ENCODE results near the gene ACP4. TPM values are rescaled to one million over a fixed set of nuclear protein-coding genes. Genes with fewer than 3 reads are reported as not detected.
A peak's percentile ranks its signal among the peaks of the same experiment; 100 is the strongest.

ACP4 gene
- total and polyA plus RNA-seq, 2 of the 13 experiments (the other 11 are each of a cell fraction or from before 2014, with no cell fraction given) = 0.08 TPM; not detected in 1

DNA sequence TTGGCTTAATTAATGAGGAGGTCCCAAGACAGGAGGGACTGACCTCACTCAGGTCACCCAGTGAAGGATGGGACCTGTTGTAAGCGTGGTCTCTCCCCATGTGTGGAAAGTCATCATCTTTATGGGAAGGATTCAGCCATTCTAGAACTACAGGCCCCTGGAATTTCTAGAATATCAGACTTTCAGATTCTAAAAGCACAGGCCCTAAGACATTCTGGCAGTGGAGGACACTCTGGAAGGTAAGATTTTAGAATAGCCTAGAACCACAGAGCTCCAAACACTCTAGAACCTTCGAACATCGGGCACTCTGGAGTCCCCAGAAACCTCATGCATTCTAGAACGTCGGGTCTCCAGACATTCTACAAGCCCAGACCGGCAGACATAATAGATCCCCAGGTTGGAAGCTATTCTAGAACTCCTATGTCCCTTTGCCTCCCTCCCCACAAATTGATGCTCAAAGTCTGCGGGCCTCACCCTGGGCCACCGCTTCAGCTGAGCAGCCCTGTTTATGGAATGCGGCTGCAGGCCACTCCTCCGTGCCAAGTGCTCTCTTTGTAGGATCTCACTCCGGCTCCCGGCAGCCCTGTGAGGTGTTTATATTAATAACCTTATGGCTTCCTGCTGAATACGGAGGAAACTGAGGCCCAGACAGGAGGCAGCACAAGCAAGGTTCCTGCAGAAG lies 45.0 kb downstream of the ACP4 start:
- H3K36me3 ChIP-seq (replicated peaks in 1 of 2; ENCODE audit: control insufficient read depth in 1 of 2, insufficient read depth in 2 of 2, low read length in 2 of 2) = no peaks in the 10 kb centered on the region
- peak overlapping the region; percentile 47 for H3K9ac ChIP-seq (ENCODE audit: insufficient read depth, low read depth, low read length)
- in situ Hi-C loops (cut with HindIII; ENCODE audit: extremely low pct_ligation_motif_present, low pct_unique_long_range_greater_than_20kb) (no loop called here), intact Hi-C loops (cut with micrococcal nuclease; ENCODE audit: unreplicated experiment) (no loop called here)
- ChIA-PET CTCF (ENCODE audit: low intra/inter-chr PET ratio, low total read pairs) (no interaction called here), POLR2A (interaction anchor here (1.6 kb wide), 1 partner anchor 31 kb away, joined by 6 read pairs; no protein-coding TSS in a partner anchor)
- 0 out of 2 replicates have a peak, but pooled peaks have one; percentile 8 for TF ChIP-seq PAX8 (CRISPR knock-in tag; IDR thresholded peaks at IDR 0.05; ENCODE audit: borderline replicate concordance)
- TF ChIP-seq, protein P1, sequence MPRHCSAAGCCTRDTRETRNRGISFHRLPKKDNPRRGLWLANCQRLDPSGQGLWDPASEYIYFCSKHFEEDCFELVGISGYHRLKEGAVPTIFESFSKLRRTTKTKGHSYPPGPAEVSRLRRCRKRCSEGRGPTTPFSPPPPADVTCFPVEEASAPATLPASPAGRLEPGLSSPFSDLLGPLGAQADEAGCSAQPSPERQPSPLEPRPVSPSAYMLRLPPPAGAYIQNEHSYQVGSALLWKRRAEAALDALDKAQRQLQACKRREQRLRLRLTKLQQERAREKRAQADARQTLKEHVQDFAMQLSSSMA (CRISPR knock-in tag; IDR thresholded peaks at IDR 0.05) = no peak
- TF ChIP-seq ZNF776 (CRISPR knock-in tag; IDR thresholded peaks at IDR 0.05) = 0 out of 2 replicates have a peak, but pooled peaks have one; percentile 8
- no peak overlapping the region for H3K27ac ChIP-seq (ENCODE audit: extremely low read length, insufficient read depth, low read length)
- ATAC-seq = peak; percentile 29
- 36% methylated on average over 13 of the region's 13 CpGs for WGBS (ENCODE audit: low lambda C conversion rate)
- H3K4me1 ChIP-seq (ENCODE audit: insufficient read depth, low read length) = peaks cover 17% of the 10 kb centered on the region
- H3K27me3 ChIP-seq (ENCODE audit: control insufficient read depth in 1 of 2, insufficient read depth in 2 of 2, low read length in 2 of 2) = peaks cover 0 to 40% of the 10 kb centered on the region in 2 experiments; a peak in 2 of 5 replicates
- H3K79me2 ChIP-seq (ENCODE audit: insufficient read depth, low read length) = no peaks in the 10 kb centered on the region
- peak overlapping the region; percentile 77 for H3K4me2 ChIP-seq (ENCODE audit: low read depth, low read length)
- H3K9me3 ChIP-seq (ENCODE audit: low read length) = no peaks in the 10 kb centered on the region
- no peak for FAIRE-seq
- BruUV-seq (replicated peaks) = no TSS peak
- no peaks in the 10 kb centered on the region for H4K20me1 ChIP-seq (ENCODE audit: insufficient read depth, low read length)
- no peak for DNase-seq (ENCODE audit: low spot score)
- peak overlapping the region; percentile 47 to 80 (median 70); a peak in 5 of 6 replicates for H3K4me3 ChIP-seq (replicated peaks in 1 of 3; ENCODE audit: insufficient read depth in 1 of 3, low read depth in 2 of 3, low read length in 3 of 3)
- H2AFZ ChIP-seq (ENCODE audit: low read length) = no peak overlapping the region

DNA sequence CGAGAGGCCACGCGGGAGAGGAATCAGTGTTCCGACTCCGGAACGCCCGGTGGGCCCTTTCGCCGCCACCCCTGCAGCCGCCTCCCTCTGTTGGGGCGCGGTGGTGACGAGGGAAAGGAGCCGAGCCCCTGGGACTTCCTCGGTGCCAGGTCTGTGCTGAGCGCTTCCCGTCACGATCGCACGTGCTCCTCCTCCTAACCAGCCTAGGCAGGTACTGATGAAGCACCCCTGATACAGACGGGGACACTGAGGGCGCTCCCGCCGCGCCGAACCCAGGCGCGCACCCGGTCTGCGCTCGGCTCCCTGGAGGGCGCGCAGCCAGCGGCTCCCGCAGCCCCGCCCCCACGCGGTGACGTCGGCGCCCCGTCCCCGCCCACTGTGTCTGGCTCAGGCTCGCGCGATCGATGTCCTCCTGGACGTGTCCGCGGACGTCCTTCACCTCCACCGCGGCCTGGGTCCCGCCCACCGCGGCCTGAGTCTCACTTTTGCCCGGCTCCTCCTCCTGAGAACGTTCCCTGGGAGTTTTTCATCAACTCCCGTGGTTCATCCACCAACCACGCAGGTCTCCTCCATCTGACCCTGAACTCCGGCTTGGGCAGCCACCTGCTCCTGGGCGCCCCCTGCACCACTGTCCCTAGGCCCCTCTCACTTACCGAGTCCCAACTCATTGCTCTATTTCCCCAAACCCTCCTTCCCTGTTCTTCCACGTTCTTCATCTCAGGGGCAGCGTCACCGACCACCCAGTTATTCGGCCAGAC lies 45.7 kb downstream of the ACP4 start:
- under 1% methylated on average over 19 of the region's 67 CpGs for WGBS (ENCODE audit: low lambda C conversion rate)
- peak; percentile 93 for ATAC-seq
- intact Hi-C loops (cut with micrococcal nuclease; ENCODE audit: unreplicated experiment) (no loop called here), in situ Hi-C loops (cut with HindIII; ENCODE audit: extremely low pct_ligation_motif_present, low pct_unique_long_range_greater_than_20kb) (no loop called here)
- H4K20me1 ChIP-seq (ENCODE audit: insufficient read depth, low read length) = no peaks in the 10 kb centered on the region
- peak overlapping the region; percentile 47 to 80 (median 70); a peak in 5 of 6 replicates for H3K4me3 ChIP-seq (replicated peaks in 1 of 3; ENCODE audit: insufficient read depth in 1 of 3, low read depth in 2 of 3, low read length in 3 of 3)
- peak overlapping the region; percentile 77 for H3K4me2 ChIP-seq (ENCODE audit: low read depth, low read length)
- H3K4me1 ChIP-seq (ENCODE audit: insufficient read depth, low read length) = peaks cover 17% of the 10 kb centered on the region
- no peaks in the 10 kb centered on the region for H3K9me3 ChIP-seq (ENCODE audit: low read length)
- ChIA-PET POLR2A (no interaction called here), CTCF (ENCODE audit: low intra/inter-chr PET ratio, low total read pairs) (no interaction called here)
- peaks cover 0 to 34% of the 10 kb centered on the region in 2 experiments; a peak in 2 of 5 replicates for H3K27me3 ChIP-seq (ENCODE audit: control insufficient read depth in 1 of 2, insufficient read depth in 2 of 2, low read length in 2 of 2)
- BruUV-seq (replicated peaks) = no TSS peak
- H3K27ac ChIP-seq (ENCODE audit: extremely low read length, insufficient read depth, low read length) = no peak overlapping the region
- no peak for FAIRE-seq
- no peak overlapping the region for H2AFZ ChIP-seq (ENCODE audit: low read length)
- no peaks in the 10 kb centered on the region for H3K36me3 ChIP-seq (replicated peaks in 1 of 2; ENCODE audit: control insufficient read depth in 1 of 2, insufficient read depth in 2 of 2, low read length in 2 of 2)
- no peaks in the 10 kb centered on the region for H3K79me2 ChIP-seq (ENCODE audit: insufficient read depth, low read length)
- peak; percentile 38 for DNase-seq (ENCODE audit: low spot score)
- H3K9ac ChIP-seq (ENCODE audit: insufficient read depth, low read depth, low read length) = peak overlapping the region; percentile 47
- peak; percentile 33; the same call in 1 of the 2 replicates for TF ChIP-seq DRAP1 (CRISPR knock-in tag; IDR thresholded peaks at IDR 0.05)
- TF ChIP-seq ZNF382 (CRISPR knock-in tag; IDR thresholded peaks at IDR 0.05; ENCODE audit: borderline replicate concordance) = no peak
- TF ChIP-seq JUNB (CRISPR knock-in tag; IDR thresholded peaks at IDR 0.05; ENCODE audit: borderline replicate concordance) = no peak
- TF ChIP-seq PHF5A (CRISPR knock-in tag; IDR thresholded peaks at IDR 0.05; ENCODE audit: low read depth, unreplicated experiment) = no peak
- no peak for TF ChIP-seq SP140L (CRISPR knock-in tag; IDR thresholded peaks at IDR 0.05; ENCODE audit: borderline replicate concordance)
- TF ChIP-seq, protein P2, sequence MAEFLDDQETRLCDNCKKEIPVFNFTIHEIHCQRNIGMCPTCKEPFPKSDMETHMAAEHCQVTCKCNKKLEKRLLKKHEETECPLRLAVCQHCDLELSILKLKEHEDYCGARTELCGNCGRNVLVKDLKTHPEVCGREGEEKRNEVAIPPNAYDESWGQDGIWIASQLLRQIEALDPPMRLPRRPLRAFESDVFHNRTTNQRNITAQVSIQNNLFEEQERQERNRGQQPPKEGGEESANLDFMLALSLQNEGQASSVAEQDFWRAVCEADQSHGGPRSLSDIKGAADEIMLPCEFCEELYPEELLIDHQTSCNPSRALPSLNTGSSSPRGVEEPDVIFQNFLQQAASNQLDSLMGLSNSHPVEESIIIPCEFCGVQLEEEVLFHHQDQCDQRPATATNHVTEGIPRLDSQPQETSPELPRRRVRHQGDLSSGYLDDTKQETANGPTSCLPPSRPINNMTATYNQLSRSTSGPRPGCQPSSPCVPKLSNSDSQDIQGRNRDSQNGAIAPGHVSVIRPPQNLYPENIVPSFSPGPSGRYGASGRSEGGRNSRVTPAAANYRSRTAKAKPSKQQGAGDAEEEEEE (CRISPR knock-in tag; IDR thresholded peaks at IDR 0.05; ENCODE audit: borderline replicate concordance) = 0 out of 2 replicates have a peak, but pooled peaks have one; percentile 21
- peak; percentile 57; the same call in 1 of the 2 replicates for TF ChIP-seq ZNF788 (CRISPR knock-in tag; IDR thresholded peaks at IDR 0.05; ENCODE audit: borderline replicate concordance)
- TF ChIP-seq ZSCAN21 (CRISPR knock-in tag; IDR thresholded peaks at IDR 0.05; ENCODE audit: borderline replicate concordance) = no peak
- no peak for TF ChIP-seq EHMT2 (IDR thresholded peaks at IDR 0.05; ENCODE audit: borderline replicate concordance, low read depth, low read length)

Data from HepG2 (cell line).